Endometrium (tissue), 2 donors: ENCODE results near the gene BCL2L2.
"Not testable (repeated sequence)": the region's sequence is repeated elsewhere in the genome, so short reads cannot be mapped to it uniquely, and the experiment has no call there.

Experiments used
- FAIRE-seq: peaks from 2 replicates; lab custom pipeline; 2012; peaks lifted over from hg19 to GRCh38; lab: Jason Lieb, UNC
- donor health status: control.
- donor health status: control.

BCL2L2 gene

DNA sequence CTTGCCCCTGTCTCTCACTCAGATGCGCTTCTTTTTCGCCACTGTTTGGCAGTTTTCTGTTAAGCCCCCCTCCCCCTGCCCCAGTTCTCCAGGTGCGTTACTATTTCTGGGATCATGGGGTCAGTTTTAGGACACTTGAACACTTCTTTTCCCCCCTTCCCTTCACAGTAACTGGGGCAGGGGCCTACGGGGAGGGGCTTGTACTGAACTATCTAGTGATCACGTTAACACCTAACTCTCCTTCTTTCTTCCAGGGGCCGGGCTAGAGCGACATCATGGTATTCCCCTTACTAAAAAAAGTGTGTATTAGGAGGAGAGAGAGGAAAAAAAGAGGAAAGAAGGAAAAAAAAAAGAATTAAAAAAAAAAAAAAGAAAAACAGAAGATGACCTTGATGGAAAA is 18.4 kb downstream of the BCL2L2 start:
- no peak for FAIRE-seq

- not testable (repeated sequence) for FAIRE-seq
Observed at GRCh38 chr14:23325746-23326145, 19.1 kb downstream of the BCL2L2 start.

DNA sequence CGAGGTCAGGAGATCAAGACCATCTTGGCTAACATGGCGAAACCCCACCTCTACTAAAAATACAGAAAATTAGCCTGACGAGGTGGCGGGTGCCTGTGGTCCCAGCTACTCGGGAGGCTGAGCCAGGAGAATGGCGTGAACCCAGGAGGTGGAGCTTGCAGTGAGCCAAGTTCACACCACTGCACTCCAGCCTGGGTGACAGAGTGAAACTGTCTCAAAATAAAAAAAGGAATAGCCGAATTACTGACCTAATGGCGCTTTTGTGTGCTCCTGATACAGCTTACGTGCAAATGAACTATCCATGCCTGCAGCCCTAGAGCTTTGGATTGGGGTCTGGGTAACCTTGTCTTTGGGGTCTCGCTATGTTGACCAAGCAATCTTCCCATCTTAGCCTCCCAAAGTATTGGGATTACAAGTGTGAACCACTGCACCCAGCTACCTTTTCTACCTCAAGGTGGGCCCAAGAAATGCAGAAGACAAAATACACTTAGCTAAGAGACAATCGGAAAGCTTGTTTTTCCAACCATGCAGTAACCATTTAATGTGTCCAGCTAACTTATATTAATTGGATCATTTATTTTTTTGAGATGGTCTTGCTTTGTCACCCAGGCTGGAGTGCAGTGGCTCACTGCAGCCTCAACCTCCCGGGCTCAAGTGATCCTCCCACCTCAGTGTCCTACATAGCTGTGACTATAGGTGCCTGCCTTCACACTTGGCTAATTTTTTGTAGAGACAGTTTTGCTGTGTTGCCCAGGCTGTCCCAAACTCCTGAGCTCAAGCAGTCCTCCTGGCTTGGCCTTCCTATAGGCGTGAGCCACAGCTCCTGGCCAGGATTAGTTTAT is 20.1 kb downstream of the BCL2L2 start:
- no peak for FAIRE-seq

GRCh38 chr14:23327947-23328744 is 21.5 kb downstream of the BCL2L2 start:
- peak; percentile 54 for FAIRE-seq

DNA sequence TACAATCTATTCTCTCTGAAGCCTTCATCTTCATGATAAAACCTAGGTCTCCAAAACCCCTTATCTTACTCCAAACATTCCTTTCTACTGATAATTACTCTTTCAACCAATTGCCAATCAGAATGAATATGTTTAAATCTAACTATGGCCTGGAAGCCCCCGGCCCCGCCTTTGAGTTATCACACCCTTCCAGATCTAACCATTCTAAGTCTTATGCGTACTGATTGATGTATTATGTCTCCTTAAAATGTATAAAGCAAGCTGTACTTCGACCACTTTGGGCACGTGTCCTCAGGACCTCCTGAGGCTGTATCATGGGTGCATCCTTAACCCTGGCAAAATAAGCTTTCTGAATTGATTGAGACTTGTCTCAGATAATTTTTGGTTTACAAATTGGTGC is 29.0 kb downstream of the BCL2L2 start:
- no peak for FAIRE-seq

- FAIRE-seq = no peak
Observed at GRCh38 chr14:23339506-23340268, 33.1 kb downstream of the BCL2L2 start.

DNA sequence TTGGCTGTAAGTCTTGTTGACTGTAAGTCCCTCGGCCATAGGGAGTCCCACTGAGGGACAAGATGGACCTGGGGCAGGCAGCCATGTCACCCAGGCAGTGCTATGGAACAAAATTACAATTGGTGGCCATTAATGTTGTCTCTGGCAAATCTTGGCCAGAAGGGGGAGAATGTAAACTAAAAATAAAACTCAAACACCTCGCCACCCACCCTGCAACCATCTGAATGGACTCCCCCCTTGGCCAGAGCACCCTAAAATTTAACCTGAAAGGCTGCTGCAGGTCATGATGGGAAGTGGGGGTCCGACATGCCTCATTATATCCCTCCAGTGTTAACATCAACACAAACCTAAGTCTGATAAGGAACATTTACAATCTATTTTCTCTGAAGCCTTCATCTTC is 37.8 kb downstream of the BCL2L2 start:
- FAIRE-seq = no peak

DNA sequence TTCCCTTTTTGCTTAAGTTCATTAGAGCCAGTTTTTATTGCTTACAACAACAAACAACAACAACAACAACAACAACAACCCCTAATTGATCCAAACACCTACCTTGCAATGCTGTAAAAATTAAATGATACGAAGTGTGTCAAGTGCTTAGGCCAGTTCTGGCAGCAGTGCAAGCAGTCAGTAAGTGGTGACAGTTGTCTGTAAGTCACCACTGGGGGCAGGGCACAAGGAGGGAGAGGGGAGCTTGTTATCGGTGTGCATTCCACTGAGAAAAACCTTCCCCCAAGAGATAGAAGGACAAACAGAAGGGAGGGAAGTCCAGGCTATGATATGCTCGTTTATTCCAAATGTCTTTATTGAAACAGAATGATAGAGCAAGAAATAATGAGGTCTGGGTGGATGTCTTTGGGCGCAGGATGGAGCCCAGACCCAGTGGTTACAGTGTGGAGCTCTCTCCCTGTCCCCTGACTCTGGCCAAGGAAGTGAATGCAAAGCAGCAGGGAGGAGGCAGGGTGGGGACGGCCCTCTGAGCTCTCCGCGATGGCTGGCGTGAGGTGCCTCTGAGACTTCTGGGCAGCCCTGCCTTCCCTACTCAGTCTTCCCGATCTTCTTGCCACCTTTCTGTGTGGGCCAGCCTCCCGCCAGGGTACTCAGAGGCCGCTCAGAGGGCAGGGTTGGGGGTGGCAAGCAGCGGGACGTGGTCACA is 39.5 kb downstream of the BCL2L2 start:
- FAIRE-seq = no peak

GRCh38 chr14:23346693-23347405 is 40.2 kb downstream of the BCL2L2 start:
- no peak for FAIRE-seq

DNA sequence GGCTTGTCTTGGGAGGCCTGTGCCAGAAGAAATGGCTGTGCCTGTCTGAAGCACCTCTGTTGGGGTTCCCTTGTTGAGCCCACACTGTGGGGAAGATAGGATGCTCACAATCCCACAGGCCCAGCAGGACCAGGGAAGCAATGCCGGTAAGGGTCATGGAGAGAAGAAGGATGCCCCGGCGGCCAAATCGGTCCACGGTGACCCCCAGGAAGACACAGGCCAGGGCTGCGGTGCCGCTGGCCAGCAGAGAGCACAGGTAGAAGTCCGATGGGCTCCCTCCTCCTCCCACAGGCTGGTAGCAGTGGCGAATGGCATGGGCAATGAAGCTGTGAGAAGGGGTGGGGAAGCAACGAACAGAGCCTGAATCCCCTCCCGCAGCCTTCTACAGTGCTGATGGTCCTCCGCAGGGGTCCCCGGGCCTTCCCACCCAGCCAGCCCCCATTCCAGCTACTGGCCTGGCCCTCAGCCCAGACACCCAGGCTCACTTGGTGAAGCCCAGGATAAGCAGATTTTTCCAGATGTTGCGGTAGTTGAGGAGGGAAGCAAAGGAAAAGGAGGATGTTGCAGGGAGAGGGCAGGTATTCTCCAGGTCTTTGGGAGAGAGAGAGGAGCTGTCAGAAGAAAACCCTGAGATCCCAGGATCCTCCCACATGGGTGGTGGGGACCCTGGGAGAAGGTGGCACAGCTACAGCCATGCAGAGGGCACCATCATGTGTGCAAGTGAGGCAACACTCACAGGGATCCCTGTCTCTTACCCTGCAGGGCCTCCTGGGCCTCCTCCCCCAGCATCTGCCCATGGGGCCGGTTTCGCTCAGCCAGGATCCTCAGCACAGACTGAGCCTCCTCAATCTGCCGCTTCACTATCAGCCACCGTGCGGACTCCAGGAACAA is 41.0 kb downstream of the BCL2L2 start:
- FAIRE-seq = no peak

DNA sequence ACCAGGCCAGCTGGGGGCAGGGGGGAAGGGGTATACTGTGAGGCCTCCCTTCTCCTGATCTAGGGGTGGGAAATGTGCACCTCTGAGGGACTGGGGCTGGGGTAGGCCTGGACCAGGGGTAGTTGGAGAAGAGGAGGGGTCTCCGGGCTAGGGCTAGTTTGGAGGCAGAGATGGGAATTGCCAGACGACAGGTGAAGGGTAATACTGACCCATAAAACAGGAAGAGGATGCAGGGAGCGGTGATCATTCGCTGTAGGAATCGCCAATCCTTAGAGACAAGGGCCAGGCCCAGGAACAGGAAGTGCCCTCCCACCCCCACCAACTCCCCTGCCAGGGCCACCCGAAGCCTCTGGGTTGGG is 41.6 kb downstream of the BCL2L2 start:
- FAIRE-seq = no peak

DNA sequence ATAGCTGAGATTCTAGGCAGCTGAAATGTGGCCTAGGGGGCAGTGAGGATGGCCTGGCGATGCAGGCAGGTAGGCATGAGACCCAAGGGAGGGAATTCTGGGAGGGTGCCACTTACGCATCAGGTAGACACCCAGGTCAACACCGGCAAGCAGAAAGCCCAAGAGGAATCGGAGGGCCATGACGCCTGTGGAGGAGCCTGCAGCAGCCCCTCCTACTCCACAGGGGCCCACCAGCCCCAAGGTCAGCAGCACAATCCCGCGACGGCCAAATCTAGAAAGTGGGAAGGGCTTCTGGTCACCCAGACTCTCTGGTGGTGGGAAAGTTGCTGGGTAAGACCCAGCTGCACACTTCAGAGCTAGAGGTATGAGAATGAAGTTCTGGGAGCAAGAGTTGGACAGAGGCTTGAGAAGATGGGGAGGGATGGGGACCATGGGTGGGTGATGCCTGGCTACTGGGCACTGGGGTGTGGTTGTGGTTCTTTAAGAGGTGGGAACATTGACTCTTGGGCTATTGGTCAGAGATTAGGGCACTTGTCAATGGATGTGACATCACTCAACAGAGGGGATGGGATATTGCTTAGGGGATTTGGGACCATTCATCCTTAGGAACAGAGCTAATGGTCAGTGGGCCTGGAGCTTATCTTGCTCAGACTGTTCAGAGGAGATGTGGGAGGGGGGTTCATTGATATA is 42.7 kb downstream of the BCL2L2 start:
- FAIRE-seq = no peak

GRCh38 chr14:23351681-23352505 is 45.3 kb downstream of the BCL2L2 start:
- FAIRE-seq = no peak

DNA sequence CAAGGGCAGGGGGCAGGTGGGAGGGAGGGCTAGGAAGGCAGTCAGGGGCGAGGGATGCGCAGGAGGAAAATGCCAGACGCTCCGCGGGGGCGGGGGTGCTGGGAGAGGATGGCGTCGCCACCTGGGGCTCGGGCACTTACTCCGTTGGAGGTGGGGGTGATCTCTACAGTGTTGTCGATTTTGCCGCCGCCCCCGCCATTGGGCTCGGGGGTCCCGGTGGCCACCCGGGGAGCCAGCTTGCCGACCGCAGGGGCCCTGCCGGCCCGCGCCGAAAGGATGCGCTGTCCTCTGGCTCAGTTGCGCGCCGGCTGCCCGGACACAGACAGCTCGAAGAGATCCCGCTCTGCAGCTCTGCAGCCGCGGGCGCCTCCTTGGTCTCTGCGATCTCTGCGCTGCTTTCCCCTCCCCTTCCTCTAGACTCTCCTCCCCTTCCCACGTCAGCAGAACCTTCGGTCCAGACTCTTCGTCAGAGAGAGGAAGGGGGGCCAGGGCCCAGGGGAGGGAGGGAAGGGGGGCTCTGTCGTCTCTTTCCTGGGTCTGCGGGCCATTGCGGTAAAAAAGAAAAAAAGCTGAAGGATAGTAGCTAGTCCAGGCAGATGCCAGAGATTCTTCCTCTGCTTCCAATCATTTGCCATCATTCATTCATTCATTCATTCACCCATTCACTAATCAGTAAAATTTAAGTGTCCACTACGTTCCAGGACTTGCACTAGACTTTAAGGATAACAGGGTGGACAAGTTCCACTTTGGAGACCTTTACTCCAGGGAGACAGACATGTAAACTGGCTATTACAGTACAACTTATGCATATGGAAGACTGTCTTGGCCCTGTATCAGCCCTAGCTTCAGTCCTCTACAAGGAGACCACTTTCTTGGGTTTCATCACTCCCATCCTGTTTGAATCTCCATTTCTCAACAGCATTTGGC is 46.1 kb downstream of the BCL2L2 start, which contains the start of gene SLC22A17:
TSS of gene SLC22A17 (minus strand) at position 382 of the 927 bp plus-strand sequence.
- no peak for FAIRE-seq

DNA sequence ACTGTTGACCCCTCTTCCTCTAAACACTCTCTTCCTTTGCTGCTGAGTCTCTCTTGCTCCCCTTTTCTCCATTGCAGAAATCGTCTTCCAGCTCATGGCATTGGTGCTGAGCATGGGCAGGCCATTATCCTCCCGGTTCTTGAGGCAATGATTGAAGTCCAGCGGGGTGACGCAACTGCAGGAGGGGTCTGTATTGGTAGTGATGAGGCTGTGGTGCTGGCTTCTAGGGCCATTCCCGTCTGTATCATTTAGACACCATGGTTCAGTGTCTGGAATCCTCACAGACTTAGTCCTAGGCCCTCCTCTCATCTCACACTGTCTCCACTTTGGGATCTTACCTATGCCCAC is 46.8 kb downstream of the BCL2L2 start:
- FAIRE-seq = no peak

GRCh38 chr14:23354990-23355389 is 48.4 kb downstream of the BCL2L2 start:
- no peak for FAIRE-seq

- no peak for FAIRE-seq
Observed at GRCh38 chr14:23355871-23356435, 49.3 kb downstream of the BCL2L2 start.
